Stimulated activated CD8-positive, alpha-beta memory T cell treated with anti-CD3 and anti-CD28 coated beads, Interleukin-7, amount 100 ng/mL, for 48 hours (primary cell): ENCODE data around the gene KIF26B.
"Not testable (repeated sequence)": the region's sequence is repeated elsewhere in the genome, so short reads cannot be mapped to it uniquely, and the experiment has no call there.

Experiments
- DNase-seq, 2 donors: peaks; one replicate each; pipeline ENCODE4 v3.0.0-alpha.2; 2020; ENCODE audit warnings: low read depth in 1 of 2; ENCODE audit errors: extremely low read depth in 1 of 2

Gene KIF26B

DNA sequence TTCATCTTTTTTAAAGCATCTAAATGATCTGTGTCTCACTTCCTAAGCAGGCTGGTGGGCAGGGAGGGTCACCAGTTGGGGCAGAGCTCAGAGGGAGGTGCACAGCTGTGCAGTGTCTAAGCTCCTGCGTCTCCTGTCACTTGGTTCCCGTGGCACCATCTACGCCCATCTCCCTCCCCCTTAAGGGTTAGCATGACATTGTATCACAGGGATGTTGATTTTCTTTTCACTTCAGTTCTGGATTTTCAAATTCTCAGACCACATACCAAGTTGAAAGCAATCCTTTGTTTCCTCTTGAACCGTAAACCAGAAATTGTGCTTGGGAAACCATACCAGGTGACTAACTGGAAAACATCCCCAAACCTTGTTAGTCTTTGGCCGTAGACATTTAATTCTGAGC is 187.0 kb downstream of the KIF26B start:
- no peak for DNase-seq

DNA sequence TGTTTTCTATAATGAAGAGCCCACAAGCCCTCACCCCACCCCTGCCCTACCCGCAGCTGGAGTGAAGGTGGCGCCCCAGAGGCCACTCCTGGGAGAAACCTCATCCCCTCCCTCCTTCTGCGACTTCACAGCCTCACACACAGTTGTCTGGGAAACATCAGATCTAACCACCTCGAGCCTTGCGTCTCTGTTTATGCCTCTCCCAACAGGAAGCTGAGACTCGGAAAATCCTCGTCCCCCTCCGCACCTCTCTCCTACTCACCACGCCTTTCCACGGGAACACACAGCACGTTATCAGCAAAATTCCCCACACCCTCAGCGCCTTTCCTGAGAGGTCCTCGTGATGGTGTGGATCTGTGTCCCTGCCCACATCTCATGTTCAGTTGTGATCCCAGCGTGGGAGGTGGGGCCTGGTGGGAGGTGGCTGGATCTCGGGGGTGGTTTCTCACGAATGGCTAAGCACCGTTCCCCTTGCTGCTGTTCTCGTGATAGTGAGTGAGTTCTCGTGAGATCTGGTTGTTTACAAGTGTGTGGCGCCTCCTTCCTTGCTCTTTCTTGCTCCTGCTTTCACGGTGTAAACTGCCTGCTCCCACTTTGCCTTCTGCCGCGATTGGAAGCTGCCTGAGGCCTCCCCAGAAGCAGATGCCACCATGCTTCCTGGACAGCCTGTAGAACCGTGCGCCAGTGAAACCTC is 190.6 kb downstream of the KIF26B start:
- DNase-seq: no peak

DNA sequence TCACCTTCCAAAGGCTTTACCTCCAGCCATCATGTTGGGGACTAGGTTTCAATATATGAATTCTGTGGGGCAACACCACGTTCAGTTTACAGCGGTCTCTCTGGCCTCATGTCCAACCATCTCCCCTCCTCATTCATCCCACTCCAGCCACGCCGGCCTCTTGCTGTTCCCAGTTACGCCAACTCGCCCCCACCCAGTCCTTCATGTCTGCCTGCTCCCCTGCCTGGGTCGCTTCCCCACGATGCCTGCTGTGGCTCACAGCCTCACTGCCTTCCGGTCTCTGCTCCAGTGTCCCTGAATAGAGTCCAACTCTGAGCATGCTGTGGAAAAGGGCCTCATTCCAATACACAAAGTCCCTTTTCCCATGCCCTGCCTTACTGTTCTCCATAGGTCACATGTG is 193.8 kb downstream of the KIF26B start:
- no peak for DNase-seq

DNA sequence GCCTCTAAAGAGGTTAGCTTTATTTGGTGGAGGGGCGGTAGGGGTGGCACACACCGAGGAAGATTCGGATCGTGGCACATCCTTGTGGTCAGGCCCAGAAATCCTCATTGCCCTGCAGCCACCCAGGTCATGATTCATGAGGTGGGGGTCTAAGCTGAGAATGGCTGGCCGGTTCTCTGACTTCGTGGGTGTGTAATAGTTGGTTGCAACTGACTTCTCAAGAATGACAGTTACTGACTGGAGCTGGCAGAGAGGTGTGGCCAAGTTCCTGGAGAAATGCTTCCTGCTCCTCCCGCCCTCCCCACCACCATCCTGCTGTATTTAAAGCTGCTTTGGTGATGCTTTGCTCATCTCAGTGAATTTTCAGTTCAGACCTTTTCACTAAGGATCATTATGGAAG is 198.6 kb downstream of the KIF26B start:
- DNase-seq: no peak

DNA sequence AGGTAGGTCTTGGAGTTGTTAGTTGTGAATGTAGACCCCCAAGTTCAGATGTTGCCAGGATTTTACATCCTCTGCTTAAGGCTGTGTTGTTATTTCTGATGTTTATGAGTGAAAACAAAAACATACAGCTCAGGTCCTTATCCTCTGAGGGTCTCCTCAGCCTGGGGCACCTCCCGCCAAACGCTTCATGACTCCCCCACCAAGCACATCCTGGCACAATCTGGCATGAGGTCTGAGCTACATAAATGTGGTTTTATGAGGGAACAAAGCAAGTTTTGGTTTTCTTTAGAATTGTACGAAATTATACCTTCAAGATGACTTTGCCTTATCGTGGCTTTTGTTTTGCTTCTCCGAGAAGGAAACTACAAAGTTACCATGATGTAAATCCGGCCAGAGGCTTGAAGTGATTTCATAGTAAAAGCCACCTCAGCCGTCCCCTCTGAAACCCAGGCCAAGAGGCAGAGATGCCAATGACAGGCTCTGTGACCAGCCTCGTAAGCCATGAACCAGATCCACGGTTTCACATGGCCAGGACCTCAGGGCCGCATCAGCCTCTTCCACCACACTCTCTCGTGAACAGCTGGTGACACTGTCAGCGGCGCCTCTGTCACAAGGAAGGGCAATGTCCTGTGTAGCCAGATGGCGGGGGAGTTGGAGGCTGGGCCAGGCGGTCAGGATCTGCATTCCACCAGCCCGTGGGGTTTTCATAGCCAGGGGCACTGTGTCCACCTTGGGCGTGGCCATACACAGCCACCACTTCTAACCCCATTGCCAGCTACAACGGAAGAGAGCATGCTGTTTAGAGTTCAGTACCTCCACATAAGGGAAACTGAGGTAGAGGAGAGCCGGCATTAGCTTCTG is 199.4 kb downstream of the KIF26B start:
- DNase-seq: no peak

DNA sequence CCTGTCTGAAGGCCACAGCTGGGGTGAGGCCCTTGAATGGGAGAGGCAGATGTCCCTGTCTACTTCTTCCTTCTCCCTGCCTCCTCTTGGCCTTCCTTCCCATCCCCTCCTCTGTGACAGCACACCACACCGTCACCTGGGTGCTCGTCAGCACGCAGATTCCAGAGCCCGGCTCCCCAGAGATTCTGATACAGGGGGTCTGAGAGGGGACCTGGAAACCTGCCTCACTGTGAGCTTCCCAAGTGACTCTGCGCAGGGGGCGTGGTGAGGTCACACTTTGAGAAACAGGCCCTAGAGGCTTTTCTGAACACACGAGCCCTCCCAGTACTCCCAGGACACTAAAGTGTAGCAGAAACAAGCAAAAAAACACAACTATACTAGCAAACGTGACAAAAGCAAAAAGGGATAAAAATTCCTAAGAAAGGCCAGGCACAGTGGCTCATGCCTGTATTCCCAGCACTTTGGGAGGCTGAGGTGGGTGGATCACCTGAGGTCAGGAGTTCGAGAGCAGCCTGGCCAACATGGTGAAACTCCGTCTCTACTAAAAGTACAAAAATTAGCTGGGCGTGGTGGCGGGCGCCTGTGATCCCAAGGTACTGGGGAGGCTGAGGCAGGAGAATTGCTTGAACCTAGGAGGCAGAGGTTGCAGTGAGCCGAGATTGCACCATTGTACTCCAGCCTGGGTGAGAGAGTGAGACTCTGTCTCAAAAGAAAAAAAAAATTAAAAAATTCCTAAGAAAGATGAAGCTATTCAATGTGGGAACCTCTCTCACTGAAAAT is 201.3 kb downstream of the KIF26B start:
- not testable (repeated sequence) for DNase-seq

DNA sequence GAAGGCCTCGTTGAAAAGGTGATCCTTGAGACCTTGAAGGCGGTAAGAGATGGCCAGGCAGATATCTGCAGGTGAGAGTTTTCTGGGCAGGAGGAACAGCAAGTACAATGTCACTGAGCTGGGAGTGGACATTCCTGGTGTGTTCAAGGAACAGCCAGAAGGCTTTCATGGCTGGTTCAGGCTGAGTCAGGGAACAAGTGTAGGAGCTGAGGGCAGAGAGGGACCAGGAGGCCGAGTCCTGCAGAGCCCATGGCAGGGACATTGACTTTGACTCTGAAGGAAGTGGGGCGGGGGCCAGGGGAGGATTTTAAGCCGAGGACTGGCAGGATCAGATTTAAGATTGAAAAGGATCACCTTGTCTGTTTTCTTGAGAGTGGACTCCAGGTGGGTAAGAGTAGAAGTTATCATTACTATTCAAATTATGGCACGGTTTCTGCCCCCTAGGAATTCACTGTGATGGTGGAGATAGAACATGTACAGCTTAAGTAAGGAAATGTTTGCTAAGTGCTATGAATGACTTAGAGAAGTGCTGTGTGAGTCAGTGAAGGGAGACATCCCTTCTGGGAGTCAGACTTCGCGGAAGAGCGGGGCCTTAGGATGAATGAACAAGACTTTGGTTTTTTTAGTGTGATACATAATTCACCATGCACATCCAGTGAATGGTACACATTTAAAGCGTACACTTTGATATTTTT is 202.3 kb downstream of the KIF26B start:
- DNase-seq: no peak

DNA sequence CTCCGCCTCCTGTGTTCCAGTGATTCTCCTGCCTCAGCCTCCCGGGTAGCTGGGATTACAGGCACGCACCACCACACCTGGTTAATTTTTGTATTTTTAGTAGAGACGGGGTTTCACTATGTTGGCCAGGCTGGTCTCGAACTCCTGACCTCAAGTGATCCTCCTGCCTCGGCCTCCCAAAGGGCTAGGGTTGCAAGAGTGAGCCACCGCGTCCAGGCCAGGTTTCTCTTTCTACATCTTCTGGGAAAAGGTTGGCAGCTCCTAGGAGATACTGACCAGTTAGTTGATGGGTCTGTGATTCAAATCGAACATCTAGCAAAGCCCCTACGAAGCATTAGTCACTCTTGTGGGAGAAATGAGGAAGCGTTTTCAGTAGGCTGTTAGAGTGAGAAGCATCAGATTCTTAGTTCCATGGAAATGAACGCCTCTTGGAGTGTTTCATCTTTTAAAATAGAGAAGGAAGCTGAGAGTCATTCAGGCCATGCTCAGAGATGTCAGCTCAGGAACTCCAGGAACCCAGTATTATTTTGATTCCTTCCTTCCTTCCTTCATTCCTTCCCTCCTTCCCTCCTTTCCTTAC is 204.4 kb downstream of the KIF26B start:
- not testable (repeated sequence) for DNase-seq

DNA sequence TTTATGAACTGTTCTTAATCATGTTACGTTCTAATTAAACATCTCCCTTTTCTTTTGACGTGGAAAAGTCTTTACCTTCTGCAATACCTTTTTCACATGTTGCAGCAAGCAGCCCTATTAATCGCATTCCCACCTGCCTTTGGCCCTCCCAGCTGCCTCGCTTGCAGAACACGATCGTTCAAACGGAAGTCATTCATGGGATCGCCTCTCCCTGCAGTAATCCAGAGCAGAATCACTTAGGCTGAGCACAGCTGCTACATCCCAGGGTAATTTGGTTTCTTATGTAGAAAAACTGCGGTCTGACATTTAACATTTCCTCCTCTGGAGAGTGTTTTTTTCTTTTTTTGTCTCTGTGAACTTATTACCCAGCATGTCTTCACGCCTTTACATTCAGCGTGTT is 206.3 kb downstream of the KIF26B start:
- DNase-seq: no peak

DNA sequence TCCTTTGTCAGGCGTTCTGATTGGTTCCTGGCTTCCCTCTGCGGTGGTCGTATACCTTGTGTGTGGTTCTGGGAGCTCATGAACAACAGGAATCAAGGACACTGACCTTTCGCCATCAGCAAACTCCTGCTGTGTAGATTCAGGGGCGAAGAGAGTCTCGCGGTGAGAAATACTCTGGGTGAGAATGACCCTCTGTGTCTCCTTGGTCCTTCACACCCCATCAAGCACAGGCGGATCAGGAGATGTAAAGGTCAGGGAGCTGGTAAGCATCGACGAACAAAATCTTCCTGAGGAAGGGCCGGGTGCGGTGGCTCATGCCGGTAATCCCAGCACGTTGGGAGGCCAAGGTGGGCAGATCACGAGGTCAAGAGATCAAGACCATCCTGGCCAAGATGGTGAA is 207.2 kb downstream of the KIF26B start:
- DNase-seq: no peak

DNA sequence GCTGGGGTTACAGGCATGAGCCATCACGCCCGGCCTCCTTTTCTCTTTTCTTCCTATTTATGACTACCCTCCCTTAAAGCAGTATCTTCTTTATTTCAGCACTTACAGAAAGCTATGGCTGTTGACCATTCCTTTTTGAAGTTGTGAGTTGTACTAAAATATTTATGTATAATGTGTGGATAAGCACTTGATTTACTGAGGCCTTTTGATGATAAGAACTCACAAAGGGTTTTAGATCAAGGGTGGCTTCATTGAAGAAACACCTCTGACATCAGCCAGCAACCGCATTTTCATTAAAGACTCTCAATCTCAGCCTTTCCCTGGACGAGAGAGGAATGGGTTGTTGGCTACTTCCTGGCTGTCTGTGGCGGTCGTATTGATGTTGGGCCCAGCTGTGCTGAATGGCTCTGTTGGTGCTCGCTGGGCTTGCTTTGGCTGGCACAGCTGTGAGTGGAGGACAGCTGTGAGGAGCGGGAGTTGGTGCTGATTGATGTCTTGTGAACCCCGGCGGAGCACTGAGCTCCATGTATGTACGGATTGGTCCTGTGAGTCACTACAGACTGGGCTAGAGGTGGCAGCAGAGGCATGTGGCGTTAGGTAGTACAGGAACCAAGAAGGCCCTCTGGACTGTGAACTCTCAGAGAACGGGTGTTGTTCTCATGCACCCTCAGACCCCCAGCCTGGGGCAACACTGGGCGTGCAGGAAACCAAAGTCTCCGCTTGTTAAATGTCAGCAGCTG is 208.8 kb downstream of the KIF26B start:
- no peak for DNase-seq

DNA sequence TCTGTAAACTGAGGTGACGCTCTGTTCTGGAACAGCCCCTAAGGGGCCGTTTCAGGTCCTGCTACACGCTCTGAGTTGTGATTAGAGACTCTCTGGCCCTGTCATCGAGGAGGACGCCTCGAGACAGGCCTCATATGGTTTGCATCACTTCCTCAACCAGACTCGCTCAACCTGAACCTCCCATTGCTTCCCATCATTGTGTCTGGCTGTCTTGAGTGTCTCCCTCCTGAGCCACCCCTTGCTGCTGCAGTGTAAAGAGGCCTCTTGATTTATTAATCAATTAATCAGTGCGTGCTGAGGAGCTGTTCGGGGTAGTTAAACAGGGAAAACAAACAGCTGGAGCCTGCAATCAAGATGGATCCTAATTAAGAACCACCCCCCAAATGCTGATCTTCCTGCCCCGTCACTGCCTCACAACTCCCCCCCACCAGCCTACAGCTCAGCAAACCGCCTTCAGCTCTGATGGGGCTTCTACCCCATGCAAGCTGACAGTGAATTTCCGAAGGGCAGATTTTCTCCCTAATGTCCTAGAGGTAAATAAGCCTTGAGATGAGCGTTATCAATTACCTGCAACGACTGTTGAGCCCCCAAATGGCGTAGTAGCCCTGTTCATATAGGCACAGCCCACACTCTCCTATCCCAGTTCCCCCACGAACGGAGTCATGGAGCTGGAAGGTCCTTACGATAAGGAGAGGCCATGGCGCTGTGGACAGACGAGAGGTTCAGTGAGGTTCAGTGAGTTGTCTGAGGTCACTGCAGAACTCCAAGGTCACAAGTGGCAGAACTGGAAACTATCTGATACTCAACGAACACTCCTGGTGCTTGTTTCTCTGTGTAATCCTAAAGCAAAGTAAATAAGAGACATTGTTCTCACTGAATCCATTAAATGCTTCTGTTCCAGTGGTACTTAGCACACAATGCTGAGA is 210.6 kb downstream of the KIF26B start:
- DNase-seq: no peak

DNA sequence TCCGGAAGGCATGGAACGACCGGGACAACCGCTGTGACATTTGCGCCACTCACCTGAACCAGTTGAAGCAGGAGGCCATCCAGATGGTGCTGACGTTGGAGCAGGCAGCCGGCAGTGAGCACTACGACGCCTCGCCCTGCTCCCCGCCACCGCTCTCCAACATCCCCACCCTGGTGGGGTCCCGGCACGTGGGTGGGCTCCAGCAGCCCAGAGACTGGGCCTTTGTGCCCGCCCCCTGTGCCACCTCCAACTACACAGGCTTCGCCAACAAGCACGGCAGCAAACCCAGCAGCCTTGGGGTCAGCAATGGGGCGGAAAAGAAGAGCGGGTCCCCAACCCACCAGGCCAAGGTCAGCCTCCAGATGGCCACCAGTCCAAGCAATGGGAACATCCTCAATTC is 212.1 kb downstream of the KIF26B start:
- DNase-seq: no peak

DNA sequence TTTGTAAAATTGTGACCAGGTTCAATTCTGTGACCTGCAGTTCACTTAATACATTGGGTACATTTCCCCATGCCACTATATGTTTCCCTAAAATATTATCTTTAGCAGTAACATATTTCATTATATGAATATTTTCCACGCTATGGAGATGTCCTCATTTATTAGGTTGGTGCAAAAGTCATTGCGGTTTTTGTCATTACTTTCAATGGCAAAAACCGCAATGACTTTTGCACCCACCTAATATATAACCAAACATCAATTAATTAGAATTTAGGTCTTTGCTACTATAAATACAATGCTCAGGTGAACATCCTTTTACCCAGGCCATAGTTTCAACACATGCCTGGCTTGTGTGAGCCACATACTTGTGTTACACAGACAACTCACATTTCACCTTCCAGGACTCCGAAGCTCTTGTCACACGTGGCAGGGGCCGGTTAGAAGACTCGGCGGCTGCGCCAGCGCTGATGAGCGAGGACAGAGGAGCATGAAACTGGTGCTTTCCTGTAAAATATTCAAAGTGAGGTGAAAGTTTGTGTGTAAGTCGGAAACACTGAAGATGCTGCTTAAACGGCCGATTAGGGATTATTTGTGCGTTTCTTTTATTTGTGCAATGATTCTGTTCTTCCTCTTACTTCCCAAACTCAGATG is 215.5 kb downstream of the KIF26B start:
- no peak for DNase-seq

DNA sequence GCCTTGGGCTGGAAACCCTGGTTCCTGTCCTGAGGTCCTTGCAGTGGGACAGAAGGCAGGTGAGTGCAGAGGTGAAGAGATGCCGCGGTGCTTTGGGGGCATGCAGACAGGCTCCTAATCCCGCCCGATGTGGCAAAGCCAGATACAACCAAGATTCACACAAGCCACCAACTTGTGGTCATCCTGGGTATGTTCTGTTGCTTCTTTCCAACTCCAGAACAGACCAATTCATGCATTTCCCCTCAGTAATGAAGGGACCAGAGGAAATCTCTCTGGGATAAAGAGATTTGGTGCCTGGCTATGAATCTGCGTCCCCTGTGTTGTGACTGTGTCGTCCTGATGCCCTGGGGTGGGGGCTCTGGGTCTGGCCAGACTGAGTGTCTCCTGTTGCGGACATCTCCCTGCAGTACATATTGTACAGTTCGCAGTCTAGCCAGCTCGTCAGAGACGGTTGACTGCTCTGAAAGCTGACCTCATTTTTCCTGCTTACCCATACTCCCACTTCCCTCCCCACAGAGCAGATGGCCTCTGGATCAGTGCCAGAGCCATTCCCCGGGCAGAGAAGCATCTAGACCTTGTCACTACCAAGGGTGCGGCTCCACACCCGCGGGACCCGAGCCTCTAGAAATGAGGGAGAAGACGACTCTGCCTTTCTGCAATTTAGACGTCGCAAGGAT is 216.3 kb downstream of the KIF26B start:
- DNase-seq: no peak

DNA sequence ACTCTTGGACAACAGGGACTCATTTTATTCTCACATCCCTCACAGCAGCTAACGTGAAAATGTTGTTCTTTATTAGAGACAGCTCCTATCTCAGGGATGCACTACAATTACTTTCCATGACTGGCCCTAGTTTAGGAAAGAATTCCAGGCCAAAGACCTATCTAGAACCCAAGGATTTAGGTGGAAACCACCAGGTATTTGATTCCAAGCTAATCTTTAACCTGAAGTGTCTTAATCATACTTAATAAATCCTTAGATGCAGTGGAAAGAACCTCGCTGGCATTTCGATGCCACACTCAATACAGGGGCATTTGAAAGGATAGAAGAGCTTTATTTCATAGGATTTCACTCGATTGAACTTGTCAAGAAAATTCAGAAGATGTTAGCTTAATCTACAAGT is 218.3 kb downstream of the KIF26B start:
- no peak for DNase-seq

DNA sequence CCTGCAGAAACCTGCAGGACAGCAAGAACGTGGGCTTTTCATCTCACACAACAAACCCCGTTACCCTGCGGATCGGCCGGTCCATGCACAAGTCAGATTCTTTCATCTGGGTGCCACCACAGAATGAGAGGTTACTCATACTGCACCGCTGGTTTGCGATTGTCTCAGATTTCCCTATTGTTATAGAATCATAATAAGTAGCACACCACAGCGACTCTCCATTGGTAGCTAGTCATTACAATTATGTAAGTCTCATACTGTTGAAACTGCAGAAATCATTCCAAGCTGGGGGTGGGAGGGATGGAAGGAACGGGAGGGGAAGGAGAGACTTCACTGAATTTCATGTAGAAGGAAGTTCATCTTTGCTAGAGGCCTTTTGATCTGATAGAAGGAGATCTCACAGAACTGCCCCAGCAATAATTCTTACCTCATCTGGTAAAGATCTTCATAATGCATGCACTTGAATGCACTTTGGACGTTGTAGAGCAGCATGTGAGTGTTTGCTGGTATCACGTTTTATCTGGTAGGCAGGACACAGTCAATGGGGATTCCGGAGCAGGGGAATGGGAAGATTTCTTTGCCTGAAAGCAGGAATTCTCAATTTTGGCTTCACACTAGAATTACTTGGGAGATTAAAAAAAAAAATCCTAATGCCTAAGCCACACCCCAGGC is 221.1 kb downstream of the KIF26B start:
- no peak for DNase-seq
